HG03025 (cell line): Measurements from ENCODE around the gene RBP3.
A peak's percentile ranks its signal among the peaks of the same experiment; 100 is the strongest.
"Not testable (repeated sequence)": the region's sequence is repeated elsewhere in the genome, so short reads cannot be mapped to it uniquely, and the experiment has no call there.

Experiments
- ATAC-seq: cut with Tn5 transposase; IDR thresholded peaks from one replicate; pipeline ENCODE4 v1.9.1; 2021; ENCODE audit warnings: mild to moderate bottlenecking, moderate library complexity; ENCODE audit not compliant: unreplicated experiment, low FRiP score

Gene RBP3

GRCh38 chr10:47370015-47370767 is 22.0 kb downstream of the RBP3 start:
- ATAC-seq = no peak

- ATAC-seq = no peak
Measured at GRCh38 chr10:47370878-47371277, 22.7 kb downstream of the RBP3 start.

DNA sequence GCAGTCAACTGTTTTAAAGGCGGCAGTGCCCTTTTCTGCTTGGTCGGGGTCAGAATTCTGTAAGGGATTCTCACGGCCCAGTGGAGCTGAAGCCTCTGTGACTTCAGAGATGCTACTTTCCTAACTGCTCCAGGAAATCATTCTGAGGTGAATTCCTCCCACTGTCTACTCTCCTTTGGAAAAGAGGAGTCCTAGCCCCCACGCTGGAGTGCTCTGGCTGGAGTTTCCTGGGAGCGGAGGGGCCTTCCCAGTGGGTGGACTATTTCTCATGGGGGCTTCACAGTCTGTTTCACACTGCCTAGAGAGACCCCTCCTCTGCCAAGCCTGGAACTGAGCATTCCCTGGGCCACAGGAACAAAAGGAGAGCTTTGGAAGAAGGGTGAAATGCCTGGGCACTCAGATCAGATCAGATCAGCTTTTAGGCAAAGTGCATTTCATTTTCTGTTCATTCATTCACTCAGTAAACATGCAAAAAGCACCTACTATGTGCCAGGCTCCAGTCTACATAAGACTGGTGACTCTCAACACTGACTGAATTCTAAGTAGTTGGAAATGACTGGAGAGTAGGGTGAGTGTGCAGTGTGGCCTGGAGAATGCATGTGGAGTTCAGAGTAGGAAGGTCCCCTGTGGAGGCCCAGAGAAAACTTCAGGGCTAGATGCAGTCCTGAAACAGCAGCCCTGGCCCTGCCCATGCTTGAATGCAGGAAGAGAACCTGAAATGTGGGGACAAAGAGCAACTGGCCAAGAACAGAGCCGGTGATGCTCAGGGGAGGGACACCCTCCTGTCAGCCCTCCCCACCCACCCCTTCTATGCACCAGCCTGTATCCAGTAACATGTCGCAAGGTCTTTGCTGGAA is 23.7 kb downstream of the RBP3 start:
- no peak for ATAC-seq

DNA sequence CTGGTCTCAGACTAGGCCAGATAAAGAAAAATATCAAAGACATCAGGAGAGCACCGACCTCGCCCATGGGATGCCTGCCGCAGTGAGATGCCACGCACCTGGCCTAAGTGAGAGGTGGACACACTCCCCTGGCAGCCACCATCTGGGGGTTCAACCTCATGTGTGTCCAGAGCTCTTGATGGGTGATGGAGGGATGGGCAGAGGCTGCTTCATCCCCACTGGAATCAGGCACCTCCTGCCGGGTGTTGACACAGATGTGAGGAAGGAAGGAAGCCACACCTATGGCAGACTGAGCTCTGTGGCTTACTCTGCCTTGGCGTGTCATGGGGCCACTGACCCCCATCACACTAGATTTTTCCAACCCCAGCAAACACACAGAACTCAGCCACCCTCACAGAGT is 24.6 kb downstream of the RBP3 start:
- no peak for ATAC-seq

- ATAC-seq = no peak
Measured at GRCh38 chr10:47374611-47375536, 26.7 kb downstream of the RBP3 start.

DNA sequence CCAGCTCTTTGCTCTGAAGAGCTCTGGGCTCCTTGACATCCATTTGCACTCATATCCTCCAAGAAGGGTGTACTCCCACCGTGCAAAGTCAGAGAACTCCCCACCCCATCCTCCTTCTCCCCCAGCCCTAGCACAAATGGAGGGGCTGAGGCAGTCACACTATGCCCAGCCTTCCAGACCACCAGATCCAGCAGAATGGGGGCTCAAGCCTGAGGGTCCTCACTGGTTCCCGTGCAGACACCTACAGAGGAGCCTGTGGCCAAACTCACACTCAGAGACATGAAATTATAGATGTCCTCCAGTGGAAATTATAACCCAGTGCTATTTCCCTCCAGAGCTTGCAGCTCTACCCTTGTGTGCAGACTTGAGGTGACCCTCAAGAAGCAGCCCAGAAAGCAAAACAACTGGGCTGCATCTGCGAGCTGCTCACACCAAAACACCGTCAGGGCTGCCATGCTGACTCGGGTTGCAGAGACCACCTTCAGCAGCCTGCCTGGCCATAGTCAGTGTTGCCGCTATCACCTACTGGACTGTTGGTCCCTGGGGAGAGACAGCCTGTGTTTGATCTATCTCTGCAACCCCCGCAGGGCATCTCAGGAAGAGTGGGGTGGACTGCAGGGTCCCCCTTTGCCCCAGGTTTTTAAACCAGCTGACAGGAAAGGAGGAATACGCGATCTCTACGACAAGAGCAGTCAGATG is 28.5 kb downstream of the RBP3 start:
- ATAC-seq = no peak

DNA sequence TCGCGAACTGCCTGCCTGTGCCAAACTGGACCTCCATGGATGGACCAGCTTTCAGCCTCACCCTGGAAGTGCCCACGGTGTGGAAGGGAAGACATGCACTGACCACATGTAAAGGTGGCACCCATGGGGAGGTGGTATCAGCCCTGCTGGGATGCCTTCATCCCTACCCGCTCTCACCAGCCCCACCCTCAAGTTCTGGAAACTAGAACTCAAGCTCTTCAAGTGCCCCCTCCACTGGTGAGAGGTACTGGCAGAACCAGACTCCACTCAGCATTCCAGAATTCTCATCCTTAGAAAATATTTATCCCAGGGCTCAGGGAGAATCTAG is 30.0 kb downstream of the RBP3 start:
- ATAC-seq = no peak

GRCh38 chr10:47378606-47379444 is 30.7 kb downstream of the RBP3 start:
- ATAC-seq = no peak

- ATAC-seq = no peak
Measured at GRCh38 chr10:47379445-47379785, 31.3 kb downstream of the RBP3 start.

GRCh38 chr10:47379901-47380300 is 31.7 kb downstream of the RBP3 start:
- ATAC-seq = no peak

DNA sequence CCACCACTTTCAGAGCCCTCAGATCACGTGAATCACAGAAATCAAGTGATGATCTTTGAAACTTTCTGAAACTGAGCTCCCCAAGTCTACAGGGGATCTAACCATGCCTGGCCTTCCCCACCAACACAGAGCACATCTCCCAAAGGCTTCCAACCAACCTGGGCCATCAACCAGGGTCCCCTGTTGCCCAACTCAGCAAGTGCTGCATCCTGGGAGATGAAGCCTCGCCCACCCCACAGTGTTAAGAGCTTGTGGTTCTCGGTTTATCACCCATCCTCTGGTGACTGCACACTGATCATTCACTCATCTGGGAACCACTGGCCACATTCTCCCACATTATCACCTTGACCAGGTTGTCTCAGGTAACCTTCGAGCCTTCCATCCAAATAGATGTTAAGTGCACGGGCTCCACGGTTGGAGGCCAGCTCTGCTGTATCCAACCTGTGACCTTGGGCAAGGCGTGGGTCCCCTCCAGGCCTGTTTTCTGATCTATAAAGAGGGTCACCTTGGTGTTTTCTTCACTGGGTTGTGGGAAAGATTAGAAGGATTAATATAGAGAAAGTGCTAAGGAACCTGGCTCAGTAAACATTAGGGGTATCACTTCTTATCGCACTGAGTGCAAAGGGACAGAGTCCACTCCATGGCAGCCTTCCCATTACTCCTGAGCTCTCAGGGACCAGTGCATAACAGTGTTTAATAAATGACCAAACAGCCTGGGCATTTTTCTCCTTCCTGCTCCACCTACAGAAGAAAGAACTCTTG is 32.4 kb downstream of the RBP3 start:
- ATAC-seq = no peak

DNA sequence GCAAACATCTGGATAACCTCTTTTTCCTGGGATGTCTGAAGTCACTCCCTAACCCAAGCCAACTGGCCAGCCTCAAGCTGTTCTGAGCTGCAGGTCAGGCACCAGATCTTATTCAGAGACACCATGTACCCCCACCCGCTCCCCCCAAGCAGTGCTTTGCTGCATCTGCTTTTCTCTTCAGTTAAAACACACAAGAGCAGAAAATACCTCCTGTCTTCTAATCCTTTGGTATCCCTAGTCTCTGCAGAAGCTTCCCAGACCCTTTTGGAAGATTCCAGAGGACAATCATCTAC is 32.9 kb downstream of the RBP3 start:
- no peak for ATAC-seq

DNA sequence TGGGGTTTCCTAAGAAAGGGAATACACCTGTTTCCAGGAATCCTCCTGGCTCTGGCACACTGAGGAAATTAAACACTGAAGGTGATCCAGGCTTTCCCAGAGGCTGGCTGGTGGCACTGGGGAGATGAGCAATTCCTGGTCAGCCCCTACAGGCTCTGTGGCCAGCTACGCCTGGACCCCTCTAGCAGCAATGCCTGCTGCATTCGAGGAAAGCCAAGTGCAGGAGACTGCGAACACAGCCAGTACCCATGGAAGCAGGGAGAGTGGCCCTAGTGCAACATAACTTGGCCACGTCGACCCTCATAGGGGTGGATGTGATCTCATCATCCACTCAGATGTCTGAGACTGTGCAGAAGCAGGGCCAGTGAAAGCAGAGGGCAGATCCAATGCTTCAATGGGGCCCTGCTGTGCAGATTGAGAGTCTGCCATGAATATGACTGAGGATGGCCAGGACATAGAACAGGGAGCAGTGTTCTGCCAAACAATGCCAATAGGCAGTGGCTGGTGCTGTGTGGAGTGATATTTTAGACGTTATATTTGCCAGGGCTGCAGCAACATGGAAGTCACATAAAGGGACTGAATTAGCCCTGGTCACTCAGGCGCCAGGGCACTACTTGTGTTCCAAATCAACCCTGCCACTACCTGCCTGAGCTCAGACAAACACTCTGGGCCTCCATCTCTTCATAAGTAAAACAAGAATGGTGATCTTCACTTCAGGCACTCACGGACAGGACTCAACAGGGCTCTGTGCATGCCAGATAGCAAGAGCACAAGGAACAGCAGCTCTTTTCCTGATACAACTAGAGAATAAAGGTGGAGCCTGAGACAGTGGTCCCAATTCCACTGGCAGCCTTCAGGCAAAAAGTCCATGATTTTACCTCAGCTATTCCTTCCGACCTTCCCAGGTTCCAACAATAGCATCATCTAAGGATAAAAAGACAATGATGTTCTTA is 33.5 kb downstream of the RBP3 start:
- ATAC-seq = no peak

GRCh38 chr10:47383261-47384147 is 35.3 kb downstream of the RBP3 start:
- ATAC-seq = no peak

- ATAC-seq = peak; percentile 90
Measured at GRCh38 chr10:47384148-47384921, 36.2 kb downstream of the RBP3 start, which contains the start of gene ZNF488. Gene ZNF488, minus strand, starts transcription at chr10:47384293. Its CDS starts 15,464 bp downstream, at chr10:47368829.

- not testable (repeated sequence) for ATAC-seq
Measured at GRCh38 chr10:47386104-47386503, 37.9 kb downstream of the RBP3 start.
